NCI-H1694 (cell line): ENCODE data around the gene MTRR.
A peak's percentile ranks its signal among the peaks of the same experiment; 100 is the strongest.

Experiments used
- DNase-seq: peaks from one replicate; lab custom pipeline; 2025; lab: John Stamatoyannopoulos, UW

The MTRR gene

GRCh38 chr5:7868773-7869473, at the start of gene MTRR, which contains the start of gene FASTKD3:
Gene MTRR, plus strand, starts transcription at chr5:7869148. Its CDS starts 1,647 bp downstream, at chr5:7870795.
Gene FASTKD3, minus strand, starts transcription at chr5:7869031. Its CDS starts 948 bp downstream, at chr5:7868083.
- peak; percentile 94 for DNase-seq

- no peak for DNase-seq
These were observed 46.5 kb upstream of the MTRR start for GRCh38 chr5:7822449-7822848.

- DNase-seq = no peak
These were observed 45.4 kb upstream of the MTRR start for GRCh38 chr5:7823594-7823993.

DNA sequence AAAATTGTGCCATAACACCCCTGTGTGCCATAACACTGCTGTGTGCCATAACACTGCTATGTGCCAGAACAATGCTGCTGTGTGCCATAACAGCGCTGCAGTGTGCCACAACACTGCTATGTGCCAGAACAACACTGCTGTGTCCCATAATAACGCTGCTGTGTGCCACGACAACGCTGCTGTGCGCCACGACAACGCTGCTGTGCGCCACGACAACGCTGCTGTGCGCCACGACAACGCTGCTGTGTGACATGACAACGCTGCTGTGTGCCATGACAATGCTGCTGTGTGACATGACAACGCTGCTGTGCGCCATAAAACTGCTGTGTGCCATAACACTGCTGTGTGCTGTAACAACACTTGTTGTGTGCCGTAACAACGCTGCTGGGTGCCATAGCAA, 44.0 kb upstream of the MTRR start:
- DNase-seq = no peak

DNA sequence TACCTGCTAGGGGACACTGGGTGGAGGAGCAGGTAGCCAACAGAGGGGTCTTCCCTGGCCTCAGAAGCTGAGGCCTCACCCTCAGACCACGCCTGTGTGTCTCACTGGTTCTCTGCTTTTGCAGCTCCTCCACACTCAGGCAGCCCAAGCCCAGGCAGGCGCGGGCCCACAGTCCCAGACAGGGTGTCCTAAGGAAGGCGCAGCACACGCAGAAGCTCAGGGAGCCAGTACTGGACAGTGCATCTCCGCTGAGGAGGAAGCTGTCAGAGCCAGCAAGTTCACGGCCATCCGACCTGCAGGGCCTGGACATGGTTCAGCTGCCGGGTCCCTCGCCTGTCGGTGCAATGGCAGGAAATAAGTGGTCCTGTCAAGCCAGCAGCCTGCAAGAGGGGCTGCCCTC, 43.3 kb upstream of the MTRR start:
- no peak for DNase-seq

DNA sequence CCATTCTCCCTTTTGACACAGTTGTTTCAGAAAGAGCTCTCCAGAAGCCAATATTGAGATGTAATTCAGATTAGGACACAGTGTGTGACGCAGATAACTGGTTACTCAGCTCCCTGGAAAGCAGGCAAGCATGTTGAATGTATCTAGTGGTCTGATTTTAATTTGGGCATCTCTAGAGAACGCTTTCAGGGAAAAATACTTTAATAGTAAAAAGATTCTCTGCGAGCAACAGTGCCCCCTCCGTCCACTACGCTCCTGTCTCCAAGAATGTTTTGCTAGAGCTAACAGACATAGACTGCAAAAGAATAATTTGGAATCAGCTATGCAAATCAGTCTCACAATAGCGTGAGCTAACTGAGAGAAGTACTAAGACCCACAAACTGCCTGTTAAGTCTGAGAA, 41.3 kb upstream of the MTRR start:
- no peak for DNase-seq

GRCh38 chr5:7828269-7828668, 40.7 kb upstream of the MTRR start:
- no peak for DNase-seq

DNA sequence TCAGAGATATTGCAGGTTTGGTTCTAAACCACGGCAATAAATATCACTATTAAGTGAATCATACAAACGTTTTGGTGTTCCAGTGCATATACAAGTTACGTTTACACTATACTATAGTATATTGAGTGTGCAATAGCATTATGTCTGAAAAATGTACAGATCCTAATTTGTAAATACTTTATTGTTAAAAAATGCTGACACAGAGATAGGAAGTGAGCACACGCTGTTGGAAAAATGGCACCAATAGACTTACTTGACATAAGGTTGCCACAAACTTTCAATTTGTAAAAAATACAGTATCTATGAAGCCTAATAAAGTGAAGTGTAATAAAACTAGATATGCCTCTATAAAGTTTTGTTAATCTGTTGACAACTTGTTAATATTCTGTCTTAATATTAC, 34.0 kb upstream of the MTRR start:
- DNase-seq = no peak

GRCh38 chr5:7837403-7837802, 31.5 kb upstream of the MTRR start:
- DNase-seq = no peak

DNA sequence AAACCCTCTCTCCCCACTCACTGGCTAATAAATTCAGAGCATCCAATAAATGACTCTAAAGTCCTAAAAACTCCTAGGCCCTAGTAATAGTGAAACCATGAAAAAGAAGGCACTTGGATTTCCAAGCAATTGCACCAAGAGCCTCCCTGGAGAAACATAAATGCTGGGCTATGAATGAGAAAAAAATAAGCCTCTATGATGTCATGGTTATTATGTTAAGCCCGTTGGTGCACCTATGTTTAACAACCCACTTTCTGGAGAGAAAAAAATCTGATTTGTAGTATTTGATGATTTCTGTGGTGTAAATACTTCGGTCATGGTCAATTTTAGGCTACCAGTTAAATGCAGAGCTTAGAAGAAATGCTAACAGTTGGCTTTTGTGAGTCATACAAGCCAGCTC, 26.4 kb upstream of the MTRR start:
- no peak for DNase-seq

- no peak for DNase-seq
These were observed 24.0 kb upstream of the MTRR start for GRCh38 chr5:7844901-7845300.

DNA sequence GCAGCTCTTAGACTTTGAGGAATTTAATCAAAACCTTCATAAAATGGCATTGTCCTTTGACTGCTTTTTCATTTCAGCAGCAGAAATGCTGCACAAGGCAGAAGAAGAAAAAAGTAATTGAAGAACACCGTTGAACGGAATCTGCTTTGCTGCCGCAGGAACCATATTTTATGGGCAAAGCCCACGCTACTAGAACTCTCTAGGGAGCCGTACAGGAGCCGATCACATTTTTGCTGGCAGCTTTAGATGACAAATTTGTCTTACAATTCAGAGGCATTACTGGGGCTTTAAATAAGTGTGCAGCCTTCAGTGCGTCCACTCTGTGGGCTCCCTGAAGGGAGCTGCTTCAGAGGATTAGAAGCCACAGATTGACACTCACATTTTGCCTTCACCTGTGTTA, 23.4 kb upstream of the MTRR start:
- no peak for DNase-seq

GRCh38 chr5:7846327-7846726, 22.6 kb upstream of the MTRR start:
- DNase-seq = no peak

GRCh38 chr5:7848296-7848695, 20.7 kb upstream of the MTRR start:
- no peak for DNase-seq

DNA sequence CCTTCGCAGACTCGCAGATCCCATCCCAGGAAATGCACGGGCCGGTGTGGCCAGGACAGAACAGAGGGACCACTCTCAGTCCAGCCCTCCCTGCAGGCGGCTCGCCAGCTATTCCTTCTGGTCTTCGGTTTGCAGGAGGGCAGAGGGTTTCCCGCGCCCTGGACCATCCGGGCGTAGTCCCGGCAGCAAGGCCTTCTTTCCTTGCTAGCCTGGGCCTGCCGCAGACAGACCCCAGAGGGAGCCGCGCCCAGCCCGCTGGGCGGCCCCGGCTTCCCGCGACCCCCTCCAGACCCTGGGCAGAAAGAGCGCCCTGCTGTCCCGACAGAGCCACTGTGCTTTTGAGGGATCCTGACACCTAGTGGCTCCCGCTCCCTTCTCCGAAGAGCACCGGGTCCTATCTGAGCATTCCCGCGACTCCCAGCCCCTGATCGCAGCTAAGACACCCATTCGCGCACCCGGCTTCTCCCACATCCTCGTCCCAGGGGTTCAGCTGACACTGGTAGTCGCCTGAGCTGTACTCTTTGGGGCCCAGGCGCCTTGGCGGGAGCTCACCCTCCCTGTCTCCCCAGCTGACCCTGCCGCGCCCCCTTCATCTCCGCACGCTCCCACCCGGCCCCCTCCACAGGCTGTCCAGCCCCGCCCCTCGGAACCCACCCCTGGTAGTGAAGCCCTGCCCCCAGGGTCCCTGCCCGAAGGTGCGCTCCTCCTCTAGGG, 19.1 kb upstream of the MTRR start:
- peak; percentile 34 for DNase-seq

GRCh38 chr5:7850395-7851239, 18.3 kb upstream of the MTRR start, which contains the start of gene CFAP90:
Gene CFAP90, minus strand, starts transcription at chr5:7851133. Its CDS starts 112 bp downstream, at chr5:7851021.
- DNase-seq = peak; percentile 17

- no peak for DNase-seq
These were observed 17.7 kb upstream of the MTRR start for GRCh38 chr5:7851240-7851592.

GRCh38 chr5:7851617-7852289, 17.2 kb upstream of the MTRR start:
- DNase-seq = no peak

- DNase-seq = no peak
These were observed 16.4 kb upstream of the MTRR start for GRCh38 chr5:7852542-7852941.

GRCh38 chr5:7852988-7853387, 16.0 kb upstream of the MTRR start:
- DNase-seq = no peak

GRCh38 chr5:7855611-7856010, 13.3 kb upstream of the MTRR start:
- no peak for DNase-seq

DNA sequence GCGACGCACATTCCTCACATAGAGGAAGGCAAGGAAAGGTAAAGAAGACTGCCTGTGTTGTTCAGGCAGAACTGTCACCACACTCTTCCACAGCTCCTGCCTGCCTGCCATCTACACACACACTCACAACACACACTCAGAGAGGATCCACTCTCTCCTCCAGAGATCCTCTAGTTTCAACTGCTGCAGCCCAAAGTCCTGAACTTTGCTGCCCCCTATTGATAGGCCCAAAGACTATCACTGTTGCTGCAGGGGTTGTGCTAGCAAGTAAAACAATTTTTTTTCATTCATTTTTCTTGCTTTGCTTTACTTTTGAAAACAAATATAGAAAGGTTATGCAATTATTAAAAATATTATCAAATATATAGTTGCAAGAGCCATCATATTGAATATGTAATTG, 12.1 kb upstream of the MTRR start:
- DNase-seq = peak; percentile 81
